ENCODE data around the gene TIGD2.

DNA sequence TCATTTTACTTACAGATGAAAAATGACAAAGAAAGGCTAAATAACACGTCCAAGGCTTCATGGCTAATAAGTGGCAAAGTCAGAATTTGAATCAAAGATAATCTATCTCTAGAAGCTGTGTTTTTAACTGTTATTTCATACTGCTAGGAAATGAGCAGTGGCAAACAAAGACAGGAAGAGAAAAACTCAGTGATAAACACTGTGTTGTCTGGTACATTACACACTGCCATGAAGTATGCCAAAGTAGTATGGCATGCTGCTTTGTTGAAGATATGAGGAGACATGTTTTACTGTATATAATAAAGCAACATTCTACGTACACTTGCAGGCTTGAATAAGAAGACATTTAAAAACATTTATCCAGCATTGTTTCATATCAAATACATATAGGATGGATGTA is 49.5 kb downstream of the TIGD2 start:
- TF ChIP-seq POLR2AphosphoS5 (IDR thresholded peaks at IDR 0.05; ENCODE audit: low read depth, low read length) (no peak), SIN3A (IDR thresholded peaks at IDR 0.05; ENCODE audit: borderline replicate concordance, insufficient read depth, low read length) (no peak), TAF1 (IDR thresholded peaks at IDR 0.05; ENCODE audit: borderline replicate concordance, insufficient read depth, low read length) (no peak)
- TF ChIP-seq, protein P1, sequence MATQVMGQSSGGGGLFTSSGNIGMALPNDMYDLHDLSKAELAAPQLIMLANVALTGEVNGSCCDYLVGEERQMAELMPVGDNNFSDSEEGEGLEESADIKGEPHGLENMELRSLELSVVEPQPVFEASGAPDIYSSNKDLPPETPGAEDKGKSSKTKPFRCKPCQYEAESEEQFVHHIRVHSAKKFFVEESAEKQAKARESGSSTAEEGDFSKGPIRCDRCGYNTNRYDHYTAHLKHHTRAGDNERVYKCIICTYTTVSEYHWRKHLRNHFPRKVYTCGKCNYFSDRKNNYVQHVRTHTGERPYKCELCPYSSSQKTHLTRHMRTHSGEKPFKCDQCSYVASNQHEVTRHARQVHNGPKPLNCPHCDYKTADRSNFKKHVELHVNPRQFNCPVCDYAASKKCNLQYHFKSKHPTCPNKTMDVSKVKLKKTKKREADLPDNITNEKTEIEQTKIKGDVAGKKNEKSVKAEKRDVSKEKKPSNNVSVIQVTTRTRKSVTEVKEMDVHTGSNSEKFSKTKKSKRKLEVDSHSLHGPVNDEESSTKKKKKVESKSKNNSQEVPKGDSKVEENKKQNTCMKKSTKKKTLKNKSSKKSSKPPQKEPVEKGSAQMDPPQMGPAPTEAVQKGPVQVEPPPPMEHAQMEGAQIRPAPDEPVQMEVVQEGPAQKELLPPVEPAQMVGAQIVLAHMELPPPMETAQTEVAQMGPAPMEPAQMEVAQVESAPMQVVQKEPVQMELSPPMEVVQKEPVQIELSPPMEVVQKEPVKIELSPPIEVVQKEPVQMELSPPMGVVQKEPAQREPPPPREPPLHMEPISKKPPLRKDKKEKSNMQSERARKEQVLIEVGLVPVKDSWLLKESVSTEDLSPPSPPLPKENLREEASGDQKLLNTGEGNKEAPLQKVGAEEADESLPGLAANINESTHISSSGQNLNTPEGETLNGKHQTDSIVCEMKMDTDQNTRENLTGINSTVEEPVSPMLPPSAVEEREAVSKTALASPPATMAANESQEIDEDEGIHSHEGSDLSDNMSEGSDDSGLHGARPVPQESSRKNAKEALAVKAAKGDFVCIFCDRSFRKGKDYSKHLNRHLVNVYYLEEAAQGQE (IDR thresholded peaks at IDR 0.05; ENCODE audit: insufficient read depth in 1 of 2, low read depth in 2 of 2, low read length in 2 of 2) = no peak

All from PFSK-1 (cell line).